Upper lobe of right lung (tissue), 1 donor: ENCODE measurements around the gene CWC22. TPM values are rescaled to one million over a fixed set of nuclear protein-coding genes. Genes with fewer than 3 reads are reported as not detected.

Experiments
- ATAC-seq: fragments of 200-7000 bp; cut with Tn5 transposase; one replicate; pipeline ENCODE4 v1.9.1; 2020; ENCODE audit warnings: mild to moderate bottlenecking, moderate library complexity
- DNase-seq: peaks from one replicate; pipeline ENCODE4 v3.0.0-alpha.2; 2020
- H3K27ac ChIP-seq: fragments of 200-600 bp; one replicate; pipeline ENCODE4 v1.8.0; 2022
- H3K27me3 ChIP-seq: fragments of 200-600 bp; one replicate; pipeline ENCODE4 v1.8.0; 2022; ENCODE audit warnings: mild to moderate bottlenecking
- H3K36me3 ChIP-seq: fragments of 200-600 bp; one replicate; pipeline ENCODE4 v1.8.0; 2022
- H3K4me1 ChIP-seq: fragments of 200-600 bp; one replicate; pipeline ENCODE4 v1.8.0; 2022
- H3K4me3 ChIP-seq: fragments of 200-600 bp; one replicate; pipeline ENCODE4 v1.8.0; 2022; ENCODE audit warnings: mild to moderate bottlenecking
- H3K9me3 ChIP-seq: fragments of 200-600 bp; one replicate; pipeline ENCODE4 v1.8.0; 2022
- intact Hi-C: fragments of 100-400 bp; cut with DNase I; formaldehyde crosslinking; loops from one replicate; pipeline ENCODE4 v1.11.0; 2022
- total RNA-seq: library from RNA; stranded (reverse); fragmentation: NEBNext Ultra II Directional; extraction: Animal tissue kit (Norgen Biotek cat#: 25700); gene quantifications from one replicate; pipeline ENCODE4 v1.2.1, GENCODE V29; 2021
- TF ChIP-seq, protein P1 (sequence below): fragments of 200-600 bp; IDR thresholded peaks from one replicate; pipeline ENCODE4 v1.8.0; 2022; ENCODE audit warnings: antibody characterized with exemption
- donor health status: DM: no; HTN: yes; CAD: no; lungs with severe emphysema.

CWC22 gene
- total RNA-seq, 1 donor from 2014 or later, result 19.8 TPM

- DNase-seq (no peak), ATAC-seq (no peak)
- intact Hi-C loops, result no loop called here
- Histone ChIP-seq H3K27ac (no peak overlapping the region), H3K4me3 (no peak overlapping the region), H3K36me3 (no peaks in the 10 kb centered on the region), H3K9me3 (no peaks in the 10 kb centered on the region), H3K27me3 (no peaks in the 10 kb centered on the region), H3K4me1 (no peaks in the 10 kb centered on the region)
- TF ChIP-seq, protein P1, sequence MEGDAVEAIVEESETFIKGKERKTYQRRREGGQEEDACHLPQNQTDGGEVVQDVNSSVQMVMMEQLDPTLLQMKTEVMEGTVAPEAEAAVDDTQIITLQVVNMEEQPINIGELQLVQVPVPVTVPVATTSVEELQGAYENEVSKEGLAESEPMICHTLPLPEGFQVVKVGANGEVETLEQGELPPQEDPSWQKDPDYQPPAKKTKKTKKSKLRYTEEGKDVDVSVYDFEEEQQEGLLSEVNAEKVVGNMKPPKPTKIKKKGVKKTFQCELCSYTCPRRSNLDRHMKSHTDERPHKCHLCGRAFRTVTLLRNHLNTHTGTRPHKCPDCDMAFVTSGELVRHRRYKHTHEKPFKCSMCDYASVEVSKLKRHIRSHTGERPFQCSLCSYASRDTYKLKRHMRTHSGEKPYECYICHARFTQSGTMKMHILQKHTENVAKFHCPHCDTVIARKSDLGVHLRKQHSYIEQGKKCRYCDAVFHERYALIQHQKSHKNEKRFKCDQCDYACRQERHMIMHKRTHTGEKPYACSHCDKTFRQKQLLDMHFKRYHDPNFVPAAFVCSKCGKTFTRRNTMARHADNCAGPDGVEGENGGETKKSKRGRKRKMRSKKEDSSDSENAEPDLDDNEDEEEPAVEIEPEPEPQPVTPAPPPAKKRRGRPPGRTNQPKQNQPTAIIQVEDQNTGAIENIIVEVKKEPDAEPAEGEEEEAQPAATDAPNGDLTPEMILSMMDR, result no peak
These were observed 39.1 kb upstream of the CWC22 start for GRCh38 chr2:180046202-180046601.

DNA sequence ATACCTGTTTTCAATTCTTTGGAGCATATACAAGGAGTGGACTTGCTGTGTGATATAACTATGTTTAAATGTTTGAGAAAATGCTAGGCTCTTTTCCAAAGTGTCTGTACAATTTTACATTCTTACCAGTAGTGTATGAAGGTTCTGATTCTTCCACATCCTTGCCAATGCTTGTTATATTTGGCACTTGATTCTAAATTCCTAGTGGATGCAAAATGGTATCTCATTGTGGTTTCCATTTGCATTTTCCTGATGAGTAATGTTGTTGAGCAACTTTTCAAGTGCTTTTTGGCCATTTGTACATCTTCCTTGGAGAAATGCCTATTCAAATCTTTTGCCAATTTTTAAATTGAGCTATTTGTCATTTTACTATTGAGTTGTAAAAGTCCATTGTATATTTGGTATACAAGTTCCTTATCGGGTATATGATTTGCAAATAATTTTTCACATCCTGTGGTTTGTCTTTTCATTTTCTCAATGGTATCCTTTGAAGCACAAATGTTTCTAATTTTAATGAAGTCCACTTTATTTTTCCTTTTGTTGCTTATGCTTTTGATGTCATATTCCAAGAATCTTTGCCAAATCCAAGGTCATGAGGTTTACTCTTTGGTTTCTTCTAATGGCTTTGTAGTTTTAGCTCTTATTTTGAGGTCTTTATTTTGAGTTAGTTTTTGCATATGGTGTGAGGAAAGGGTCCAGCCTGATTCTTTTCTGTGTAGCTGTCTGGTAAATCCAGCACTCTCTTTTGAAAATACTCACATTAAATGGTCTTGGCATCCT lies 33.2 kb upstream of the CWC22 start:
- ATAC-seq (no peak), DNase-seq (no peak)
- H3K27ac ChIP-seq, result no peak overlapping the region
- no peaks in the 10 kb centered on the region for H3K9me3 ChIP-seq
- no peaks in the 10 kb centered on the region for H3K27me3 ChIP-seq
- no peaks in the 10 kb centered on the region for H3K36me3 ChIP-seq
- H3K4me1 ChIP-seq, result no peaks in the 10 kb centered on the region
- H3K4me3 ChIP-seq, result no peak overlapping the region
- TF ChIP-seq, protein P1, result no peak
- intact Hi-C loops, result no loop called here

GRCh38 chr2:180038997-180039396 lies 31.9 kb upstream of the CWC22 start:
- no peak overlapping the region for H3K27ac ChIP-seq
- intact Hi-C loops, result no loop called here
- H3K9me3 ChIP-seq, result no peaks in the 10 kb centered on the region
- H3K27me3 ChIP-seq, result no peaks in the 10 kb centered on the region
- no peaks in the 10 kb centered on the region for H3K4me1 ChIP-seq
- H3K4me3 ChIP-seq, result no peak overlapping the region
- TF ChIP-seq, protein P1, result no peak
- H3K36me3 ChIP-seq, result no peaks in the 10 kb centered on the region
- ATAC-seq (no peak), DNase-seq (no peak)

GRCh38 chr2:180033993-180034894 lies 27.1 kb upstream of the CWC22 start:
- TF ChIP-seq, protein P1, result no peak
- Histone ChIP-seq H3K4me1 (no peaks in the 10 kb centered on the region), H3K4me3 (no peak overlapping the region), H3K36me3 (no peaks in the 10 kb centered on the region), H3K27ac (no peak overlapping the region), H3K9me3 (no peaks in the 10 kb centered on the region), H3K27me3 (no peaks in the 10 kb centered on the region)
- intact Hi-C loops, result no loop called here
- DNase-seq, result no peak
- peak; percentile 94 for ATAC-seq

DNA sequence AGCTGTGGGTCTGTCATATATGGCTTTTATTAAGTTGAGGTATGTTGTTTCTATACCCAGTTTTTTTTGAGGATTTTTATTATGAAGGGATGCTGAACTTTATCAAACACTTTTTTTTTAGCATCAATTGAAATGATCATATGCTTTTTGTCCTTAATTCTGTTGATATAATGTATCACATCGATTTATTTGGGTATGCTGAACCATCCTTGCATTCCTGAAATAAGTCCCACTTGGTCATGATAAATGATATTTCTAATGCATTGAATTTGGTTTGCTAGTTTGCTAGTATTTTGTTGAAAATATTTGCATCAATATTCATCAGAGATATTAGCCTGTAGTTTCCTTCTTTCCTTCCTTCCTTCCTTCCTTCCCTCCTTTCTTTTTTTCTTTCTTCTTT lies 22.5 kb upstream of the CWC22 start:
- Histone ChIP-seq H3K4me3 (no peak overlapping the region), H3K27me3 (no peaks in the 10 kb centered on the region), H3K36me3 (no peaks in the 10 kb centered on the region), H3K4me1 (no peaks in the 10 kb centered on the region), H3K27ac (no peak overlapping the region), H3K9me3 (no peaks in the 10 kb centered on the region)
- TF ChIP-seq, protein P1, result no peak
- intact Hi-C loops, result no loop called here
- no peak for DNase-seq
- no peak for ATAC-seq
